GM12878 (cell line): ENCODE measurements around the gene IFIT5. TPM values are rescaled to one million over a fixed set of nuclear protein-coding genes. Genes with fewer than 3 reads are reported as not detected.

Experiments
- ATAC-seq: fragments of 200-7000 bp; cut with Tn5 transposase; 3 replicates; pipeline ENCODE4 v1.9.1; 2020; ENCODE audit warnings: mild to moderate bottlenecking, moderate library complexity
- BruUV-seq: library from RNA; stranded (reverse); fragments of 400-500 nt; replicated peaks from 2 replicates; lab custom pipeline; 2021; lab: Mats Ljungman, UMichigan
- CTCF ChIA-PET: fragments of 300-600 bp; sonication (Branson Sonifier 250); formaldehyde crosslinking; extraction: SDS; loops from one replicate; lab custom pipeline; 2021; ENCODE audit warnings: inconsistent platforms; lab: Yijun Ruan, JAX
- POLR2A ChIA-PET: fragments of 350-600 bp; formaldehyde crosslinking; extraction: SDS; loops from one replicate; lab custom pipeline; 2021; ENCODE audit warnings: inconsistent platforms; lab: Charles Lee
- RAD21 ChIA-PET: fragments of 300-600 bp; sonication (Branson Sonifier 250); formaldehyde crosslinking; loops from one replicate; lab custom pipeline; 2023; ENCODE audit warnings: antibody characterized with exemption; ENCODE audit not compliant: unreplicated experiment; lab: Charles Lee
- SMC1A ChIA-PET: fragments of 300-600 bp; sonication (Branson Sonifier 250); formaldehyde crosslinking; loops from one replicate; lab custom pipeline; 2023; ENCODE audit not compliant: unreplicated experiment, uncharacterized antibody; lab: Charles Lee
- DNase-seq: peaks from one replicate; pipeline ENCODE4 v3.0.0-alpha.2; 2011; ENCODE audit warnings: low read depth, low spot score
- FAIRE-seq: peaks from 3 replicates; lab custom pipeline; 2011; peaks lifted over from hg19 to GRCh38; lab: Jason Lieb, UNC
- H2AFZ ChIP-seq: 2 replicates; pipeline ENCODE4 v1.6.0; 2011; ENCODE audit warnings: low read depth, low read length, control low read depth; ENCODE audit not compliant: control insufficient read depth
- H3K27ac ChIP-seq: 2 replicates; pipeline ENCODE4 v1.5.1; 2011; ENCODE audit warnings: control low read depth; ENCODE audit not compliant: control insufficient read depth, insufficient read depth
- H3K27me3 ChIP-seq, 2 experiments: replicated peaks in 1 of 2; 2 replicates each; pipeline versions ENCODE4 v1.6.0 to v1.6.1; 2011; ENCODE audit warnings: low read length in 1 of 2; ENCODE audit not compliant: control insufficient read depth in 2 of 2, insufficient read depth in 2 of 2
- H3K36me3 ChIP-seq, 2 experiments: 2 replicates each; pipeline ENCODE4 v1.5.1; 2011; ENCODE audit warnings: low read length in 1 of 2; ENCODE audit not compliant: control insufficient read depth in 2 of 2, insufficient read depth in 2 of 2
- H3K4me1 ChIP-seq: 2 replicates; pipeline ENCODE4 v1.6.1; 2011; ENCODE audit warnings: mild to moderate bottlenecking, low read length, moderate library complexity, mixed read lengths; ENCODE audit not compliant: control insufficient read depth, insufficient read depth
- H3K4me2 ChIP-seq: 2 replicates; pipeline ENCODE4 v1.6.0; 2011; ENCODE audit warnings: control low read depth; ENCODE audit not compliant: control insufficient read depth, insufficient read depth
- H3K4me3 ChIP-seq: fragments of 200-600 bp; sonication (generic); 2 replicates; pipeline ENCODE4 v1.5.1; 2016
- H3K79me2 ChIP-seq: 2 replicates; pipeline ENCODE4 v1.6.0; 2011; ENCODE audit warnings: low read length; ENCODE audit not compliant: control insufficient read depth, insufficient read depth
- H3K9ac ChIP-seq: 2 replicates; pipeline ENCODE4 v1.8.0; 2011; ENCODE audit warnings: low read length, control low read depth, mixed read lengths; ENCODE audit not compliant: control insufficient read depth, insufficient read depth
- H3K9me3 ChIP-seq: replicated peaks from 3 replicates; pipeline ENCODE4 v1.5.1; 2011; ENCODE audit warnings: mild to moderate bottlenecking, low read length; ENCODE audit not compliant: control insufficient read depth, insufficient read depth
- H4K20me1 ChIP-seq: 2 replicates; pipeline ENCODE4 v1.6.0; 2011; ENCODE audit not compliant: control insufficient read depth, insufficient read depth
- RAD21 ChIP-seq: IDR thresholded peaks from 2 replicates; pipeline ENCODE4 v1.6.1; 2011; ENCODE audit warnings: mild to moderate bottlenecking, low read depth, low read length, moderate library complexity; ENCODE audit not compliant: insufficient read depth
- SMC3 ChIP-seq: IDR thresholded peaks from 2 replicates; pipeline ENCODE4 v1.6.1; 2011; ENCODE audit warnings: low read length, improper control_type of control experiment, borderline replicate concordance
- TCF3 ChIP-seq: IDR thresholded peaks from 2 replicates; pipeline ENCODE4 v1.6.1; 2012; ENCODE audit warnings: low read depth, mild to moderate bottlenecking, low read length, borderline replicate concordance; ENCODE audit not compliant: insufficient read depth
- WGBS: methylation state at CpG from one replicate; pipeline ENCODE4 v1.1.6; 2016; ENCODE audit warnings: low lambda C conversion rate; ENCODE audit not compliant: insufficient replicate concordance, insufficient coverage; ENCODE audit errors: missing lambda C conversion rate; 5-methylcytosine and 5-hydroxymethylcytosine counted together
- in situ Hi-C: fragments of 300-500 bp; cut with MboI; formaldehyde crosslinking; loops from 9 replicates; pipeline ENCODE4 v1.14.3; 2018; ENCODE audit warnings: mixed read lengths
- intact Hi-C: fragments of 100-400 bp; cut with micrococcal nuclease; formaldehyde crosslinking; loops from one replicate; pipeline ENCODE4 v1.14.2; 2022; ENCODE audit not compliant: unreplicated experiment
- polyA plus RNA-seq, 11 experiments: library from polyadenylated mRNA; depleted of rRNA in 4 of 11; unstranded in 6 of 11; stranded (reverse) in 5 of 11; fragments of >200 nt; fragmentation: Nextera tagmentation in 4 of 11; fragmentation: Illumina TruSeq in 1 of 11; extraction: Ambion mirVana in 4 of 11; extraction: Trizol in 1 of 11; gene quantifications; 1 replicate in 1 of 11; 2 replicates in 10 of 11; pipeline versions ENCODE4 v1.2.1 to v1.2.3, GENCODE V29; 2011 to 2016; ENCODE audit warnings: inconsistent platforms in 2 of 11, missing spikeins in 2 of 11, low read depth in 1 of 11
- total RNA-seq, 4 experiments: library from RNA; depleted of rRNA in 3 of 4; stranded (reverse); fragments of >200 nt in 3 of 4; fragmentation: Illumina TruSeq in 1 of 4; extraction: Trizol in 1 of 4; gene quantifications; 2 replicates each; pipeline versions ENCODE4 v1.2.1 to v1.2.3, GENCODE V29; 2013 to 2021
- TF ChIP-seq, protein P1 (sequence below), 3 experiments: IDR thresholded peaks in 2 of 3; conservative IDR thresholded peaks in 1 of 3; 2 replicates each; pipeline ENCODE4 v1.5.1; 2011; ENCODE audit warnings: low read depth in 3 of 3, low read length in 3 of 3, mild to moderate bottlenecking in 3 of 3, control low read depth in 2 of 3, moderate library complexity in 2 of 3, inconsistent platforms in 1 of 3, mixed read lengths in 1 of 3; ENCODE audit not compliant: control insufficient read depth in 2 of 3, insufficient read depth in 1 of 3; ENCODE audit errors: extremely low read depth in 1 of 3
- TF ChIP-seq, protein P2 (sequence below): fragments of 450-650 bp; IDR thresholded peaks from 2 replicates; pipeline ENCODE4 v1.6.1; 2017; ENCODE audit warnings: mild to moderate bottlenecking, moderate library complexity

The IFIT5 gene
- total and polyA plus RNA-seq, 10 of the 15 experiments (the other 5 are each of a cell fraction or from before 2014, with no cell fraction given), result 5.9 to 17.0 (median 10.4) TPM

DNA sequence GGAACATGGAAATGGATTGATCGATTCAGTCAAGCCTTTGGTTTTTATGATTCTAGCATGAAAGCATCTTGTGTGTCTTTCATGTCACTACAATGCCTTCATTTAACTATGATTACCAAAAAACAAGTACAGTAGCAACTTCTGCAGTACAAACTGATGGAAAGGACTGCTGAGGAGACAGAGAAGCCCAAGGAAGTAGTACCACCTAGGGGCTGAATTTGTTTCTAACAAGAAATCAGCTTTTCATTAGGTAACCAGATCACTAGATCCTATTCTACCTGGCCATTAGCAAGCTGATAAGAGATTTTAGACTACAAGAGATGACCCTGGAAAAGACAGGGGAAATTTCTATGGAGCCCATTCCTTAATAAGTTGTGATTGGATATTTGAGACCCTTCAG, 25.1 kb upstream of the IFIT5 start:
- Histone ChIP-seq H3K79me2 (peaks cover 15% of the 10 kb centered on the region), H3K27me3 (no peaks in the 10 kb centered on the region), H3K36me3 (no peaks in the 10 kb centered on the region), H3K9me3 (no peaks in the 10 kb centered on the region)
- peak; percentile 54 for ATAC-seq
- no TSS peak for BruUV-seq
- TF ChIP-seq, protein P1, sequence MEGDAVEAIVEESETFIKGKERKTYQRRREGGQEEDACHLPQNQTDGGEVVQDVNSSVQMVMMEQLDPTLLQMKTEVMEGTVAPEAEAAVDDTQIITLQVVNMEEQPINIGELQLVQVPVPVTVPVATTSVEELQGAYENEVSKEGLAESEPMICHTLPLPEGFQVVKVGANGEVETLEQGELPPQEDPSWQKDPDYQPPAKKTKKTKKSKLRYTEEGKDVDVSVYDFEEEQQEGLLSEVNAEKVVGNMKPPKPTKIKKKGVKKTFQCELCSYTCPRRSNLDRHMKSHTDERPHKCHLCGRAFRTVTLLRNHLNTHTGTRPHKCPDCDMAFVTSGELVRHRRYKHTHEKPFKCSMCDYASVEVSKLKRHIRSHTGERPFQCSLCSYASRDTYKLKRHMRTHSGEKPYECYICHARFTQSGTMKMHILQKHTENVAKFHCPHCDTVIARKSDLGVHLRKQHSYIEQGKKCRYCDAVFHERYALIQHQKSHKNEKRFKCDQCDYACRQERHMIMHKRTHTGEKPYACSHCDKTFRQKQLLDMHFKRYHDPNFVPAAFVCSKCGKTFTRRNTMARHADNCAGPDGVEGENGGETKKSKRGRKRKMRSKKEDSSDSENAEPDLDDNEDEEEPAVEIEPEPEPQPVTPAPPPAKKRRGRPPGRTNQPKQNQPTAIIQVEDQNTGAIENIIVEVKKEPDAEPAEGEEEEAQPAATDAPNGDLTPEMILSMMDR (IDR thresholded peaks at IDR 0.05 in 2 of 3, conservative IDR thresholded peaks at IDR 0.05 in 1 of 3; ENCODE audit: control insufficient read depth in 2 of 3, extremely low read depth in 1 of 3, insufficient read depth in 1 of 3, low read depth in 3 of 3, low read length in 3 of 3), result peak; percentile 29 to 64 (median 31); a peak in 4 of 6 replicates
- TF ChIP-seq SMC3 (peak; percentile 73; the same call in 1 of the 2 replicates), TCF3 (no peak), RAD21 (peak; percentile 78)
- TF ChIP-seq, protein P2, sequence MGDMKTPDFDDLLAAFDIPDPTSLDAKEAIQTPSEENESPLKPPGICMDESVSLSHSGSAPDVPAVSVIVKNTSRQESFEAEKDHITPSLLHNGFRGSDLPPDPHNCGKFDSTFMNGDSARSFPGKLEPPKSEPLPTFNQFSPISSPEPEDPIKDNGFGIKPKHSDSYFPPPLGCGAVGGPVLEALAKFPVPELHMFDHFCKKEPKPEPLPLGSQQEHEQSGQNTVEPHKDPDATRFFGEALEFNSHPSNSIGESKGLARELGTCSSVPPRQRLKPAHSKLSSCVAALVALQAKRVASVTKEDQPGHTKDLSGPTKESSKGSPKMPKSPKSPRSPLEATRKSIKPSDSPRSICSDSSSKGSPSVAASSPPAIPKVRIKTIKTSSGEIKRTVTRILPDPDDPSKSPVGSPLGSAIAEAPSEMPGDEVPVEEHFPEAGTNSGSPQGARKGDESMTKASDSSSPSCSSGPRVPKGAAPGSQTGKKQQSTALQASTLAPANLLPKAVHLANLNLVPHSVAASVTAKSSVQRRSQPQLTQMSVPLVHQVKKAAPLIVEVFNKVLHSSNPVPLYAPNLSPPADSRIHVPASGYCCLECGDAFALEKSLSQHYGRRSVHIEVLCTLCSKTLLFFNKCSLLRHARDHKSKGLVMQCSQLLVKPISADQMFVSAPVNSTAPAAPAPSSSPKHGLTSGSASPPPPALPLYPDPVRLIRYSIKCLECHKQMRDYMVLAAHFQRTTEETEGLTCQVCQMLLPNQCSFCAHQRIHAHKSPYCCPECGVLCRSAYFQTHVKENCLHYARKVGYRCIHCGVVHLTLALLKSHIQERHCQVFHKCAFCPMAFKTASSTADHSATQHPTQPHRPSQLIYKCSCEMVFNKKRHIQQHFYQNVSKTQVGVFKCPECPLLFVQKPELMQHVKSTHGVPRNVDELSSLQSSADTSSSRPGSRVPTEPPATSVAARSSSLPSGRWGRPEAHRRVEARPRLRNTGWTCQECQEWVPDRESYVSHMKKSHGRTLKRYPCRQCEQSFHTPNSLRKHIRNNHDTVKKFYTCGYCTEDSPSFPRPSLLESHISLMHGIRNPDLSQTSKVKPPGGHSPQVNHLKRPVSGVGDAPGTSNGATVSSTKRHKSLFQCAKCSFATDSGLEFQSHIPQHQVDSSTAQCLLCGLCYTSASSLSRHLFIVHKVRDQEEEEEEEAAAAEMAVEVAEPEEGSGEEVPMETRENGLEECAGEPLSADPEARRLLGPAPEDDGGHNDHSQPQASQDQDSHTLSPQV, result 0 out of 2 replicates have a peak, but pooled peaks have one; percentile 12
- TF ChIP-seq, all 136 proteins: peak for 4
- no peak overlapping the region for H3K27ac ChIP-seq
- ChIA-PET CTCF (interaction anchor here (0.7 to 8.5 kb wide), 11 partner anchors 11 to 176 kb away, joined by 3 to 97 read pairs (median 4); no protein-coding TSS in a partner anchor), RAD21 (interaction anchor here (1.0 to 2.3 kb wide), 9 partner anchors 20 to 173 kb away, joined by 3 to 16 read pairs (median 4); partner anchors contain the start of gene IFIT5), POLR2A (no interaction called here), SMC1A (interaction anchor here (0.6 to 2.8 kb wide), 18 partner anchors 15 to 456 kb away, joined by 3 to 32 read pairs (median 4); no protein-coding TSS in a partner anchor)
- no peak overlapping the region for H3K9ac ChIP-seq
- DNase-seq, result no peak
- no peak overlapping the region for H2AFZ ChIP-seq
- H3K4me1 ChIP-seq, result peaks cover 3% of the 10 kb centered on the region
- intact Hi-C loops, result loop anchor here (1.0 kb wide), 1 partner anchor 172 kb away; no protein-coding TSS in a partner anchor
- 3% methylated on average over 1 of the region's 1 CpG for WGBS
- in situ Hi-C loops, result no loop called here
- H3K4me3 ChIP-seq, result no peak overlapping the region
- no peak overlapping the region for H3K4me2 ChIP-seq
- no peak for FAIRE-seq
- no peaks in the 10 kb centered on the region for H4K20me1 ChIP-seq
